CD4-positive, CD25-positive, alpha-beta regulatory T cell (primary cell): Measurements from ENCODE around the gene SBK3. TPM values are rescaled to one million over a fixed set of nuclear protein-coding genes. Genes with fewer than 3 reads are reported as not detected.

Experiments
- ATAC-seq, 2 donors: fragments of 150-1000 bp; cut with Tn5 transposase; one replicate each; pipeline ENCODE4 v1.10.0; 2021; ENCODE audit warnings: low read depth in 2 of 2, moderate number of reproducible peaks in 2 of 2, moderate library complexity in 1 of 2
- DNase-seq, 3 donors: peaks; one replicate each; pipeline versions ENCODE4 v3.0.0 to v3.0.0-alpha.2; 2012 to 2022; ENCODE audit warnings: mixed read lengths in 1 of 3
- H3K27ac ChIP-seq: one replicate; pipeline ENCODE4 v1.7.0; 2013; ENCODE audit warnings: mild to moderate bottlenecking, low read length; ENCODE audit not compliant: insufficient read depth, poor library complexity, severe bottlenecking
- H3K27me3 ChIP-seq: one replicate; pipeline ENCODE4 v1.7.0; 2013; ENCODE audit warnings: low read length; ENCODE audit not compliant: control insufficient read depth, insufficient read depth
- H3K36me3 ChIP-seq: one replicate; pipeline ENCODE4 v1.7.0; 2013; ENCODE audit warnings: mild to moderate bottlenecking, low read length, moderate library complexity; ENCODE audit not compliant: control insufficient read depth, insufficient read depth
- H3K4me1 ChIP-seq: 2 replicates; pipeline ENCODE4 v1.7.0; 2013; ENCODE audit warnings: mild to moderate bottlenecking, low read length; ENCODE audit not compliant: insufficient read depth, control insufficient read depth, poor library complexity, severe bottlenecking
- H3K4me3 ChIP-seq: one replicate; pipeline ENCODE4 v1.7.0; 2013; ENCODE audit warnings: low read depth, mild to moderate bottlenecking, low read length, moderate library complexity
- H3K9me3 ChIP-seq, 2 experiments: 1 replicate in 1 of 2; 2 replicates in 1 of 2; pipeline ENCODE4 v1.7.0; 2013; ENCODE audit warnings: low read length in 2 of 2, mild to moderate bottlenecking in 1 of 2, moderate library complexity in 1 of 2; ENCODE audit not compliant: control insufficient read depth in 2 of 2
- H3K27ac Mint-ChIP-seq, 3 donors: one replicate each; pipeline ENCODE4 v1.8.0; 2020 to 2022; ENCODE audit warnings: mild to moderate bottlenecking in 3 of 3, mixed read lengths in 3 of 3, moderate library complexity in 2 of 3
- H3K27me3 Mint-ChIP-seq: one replicate; pipeline ENCODE4 v1.8.0; 2022; ENCODE audit warnings: mild to moderate bottlenecking, mixed read lengths
- H3K36me3 Mint-ChIP-seq: one replicate; pipeline ENCODE4 v1.8.0; 2020; ENCODE audit warnings: mixed read lengths
- H3K4me1 Mint-ChIP-seq, 4 donors: one replicate each; pipeline ENCODE4 v1.8.0; 2020 to 2022; ENCODE audit warnings: mixed read lengths in 4 of 4, mild to moderate bottlenecking in 1 of 4
- H3K4me3 Mint-ChIP-seq, 4 donors: one replicate each; pipeline ENCODE4 v1.8.0; 2020 to 2022; ENCODE audit warnings: mild to moderate bottlenecking in 4 of 4, mixed read lengths in 4 of 4, moderate library complexity in 3 of 4
- H3K9me3 Mint-ChIP-seq, 7 donors: one replicate each; pipeline ENCODE4 v1.8.0; 2020 to 2022; ENCODE audit warnings: mixed read lengths in 7 of 7, mild to moderate bottlenecking in 3 of 7, moderate library complexity in 2 of 7
- polyA plus RNA-seq, 4 donors: library from polyadenylated mRNA; unstranded; fragments of 300-500 nt; fragmentation: Illumina TruSeq; gene quantifications; one replicate each; pipeline ENCODE4 v1.2.3, GENCODE V29; 2021
- total RNA-seq: library from RNA; stranded (reverse); gene quantifications from one replicate; pipeline ENCODE4 v1.2.3, GENCODE V29; 2022

The SBK3 gene
- total and polyA plus RNA-seq, 5 donors from 2014 or later, result not detected

- Histone ChIP-seq H3K4me1 (peaks cover 9% of the 10 kb centered on the region), H3K36me3 (no peaks in the 10 kb centered on the region), H3K9me3 (no peaks in the 10 kb centered on the region), H3K27me3 (no peaks in the 10 kb centered on the region), H3K4me3 (no peak overlapping the region), H3K27ac (no peak overlapping the region)
- Mint-ChIP-seq H3K36me3 (no peaks in the 10 kb centered on the region), H3K27me3 (no peaks in the 10 kb centered on the region), H3K4me1 (peaks cover 0 to 6% (median 0%) of the 10 kb centered on the region in 4 donors), H3K9me3 (no peaks in the 10 kb centered on the region), H3K4me3 (peak overlapping the region in 3 of 4 donors; percentile 12 to 88 (median 80)), H3K27ac (peak overlapping the region; percentile 75 to 94 (median 83))
- DNase-seq (peak; percentile 83 to 89 (median 85)), ATAC-seq (peak; percentile 99 to 100)
These were observed 28.3 kb downstream of the SBK3 start for GRCh38 chr19:55516878-55517620.

- ATAC-seq (no peak), DNase-seq (no peak)
- Mint-ChIP-seq H3K4me1 (peaks cover 0 to 11% (median 4%) of the 10 kb centered on the region in 4 donors), H3K27me3 (peaks cover 17% of the 10 kb centered on the region), H3K9me3 (peaks cover 0 to 2% (median 0%) of the 10 kb centered on the region in 7 donors), H3K4me3 (no peak overlapping the region), H3K36me3 (no peaks in the 10 kb centered on the region), H3K27ac (no peak overlapping the region)
- no peak overlapping the region for H3K27ac ChIP-seq
- H3K4me3 ChIP-seq, result no peak overlapping the region
- H3K27me3 ChIP-seq, result no peaks in the 10 kb centered on the region
- H3K9me3 ChIP-seq, result no peaks in the 10 kb centered on the region
- H3K4me1 ChIP-seq, result peaks cover 11% of the 10 kb centered on the region
- no peaks in the 10 kb centered on the region for H3K36me3 ChIP-seq
These were observed 37.2 kb downstream of the SBK3 start for GRCh38 chr19:55508120-55508519.

- H3K4me3 Mint-ChIP-seq, result peak overlapping the region in 1 of 4 donors; percentile 35
- no peak overlapping the region for H3K27ac Mint-ChIP-seq
- Histone ChIP-seq H3K4me1 (peaks cover 11% of the 10 kb centered on the region), H3K36me3 (no peaks in the 10 kb centered on the region), H3K9me3 (no peaks in the 10 kb centered on the region), H3K4me3 (no peak overlapping the region), H3K27me3 (no peaks in the 10 kb centered on the region), H3K27ac (no peak overlapping the region)
- no peaks in the 10 kb centered on the region for H3K36me3 Mint-ChIP-seq
- peaks cover 0 to 17% (median 7%) of the 10 kb centered on the region in 4 donors for H3K4me1 Mint-ChIP-seq
- peaks cover 0 to 2% (median 0%) of the 10 kb centered on the region in 7 donors for H3K9me3 Mint-ChIP-seq
- ATAC-seq, result no peak
- peaks cover 8% of the 10 kb centered on the region for H3K27me3 Mint-ChIP-seq
- no peak for DNase-seq
These were observed 40.4 kb downstream of the SBK3 start for GRCh38 chr19:55504981-55505380.

GRCh38 chr19:55504252-55504603 is 41.1 kb downstream of the SBK3 start:
- Histone ChIP-seq H3K9me3 (no peaks in the 10 kb centered on the region), H3K4me1 (peaks cover 11% of the 10 kb centered on the region), H3K4me3 (no peak overlapping the region), H3K36me3 (no peaks in the 10 kb centered on the region), H3K27me3 (no peaks in the 10 kb centered on the region), H3K27ac (peak overlapping the region; percentile 68)
- H3K36me3 Mint-ChIP-seq, result no peaks in the 10 kb centered on the region
- peaks cover 0 to 17% (median 7%) of the 10 kb centered on the region in 4 donors for H3K4me1 Mint-ChIP-seq
- ATAC-seq (no peak), DNase-seq (no peak)
- H3K27me3 Mint-ChIP-seq, result peaks cover 8% of the 10 kb centered on the region
- H3K4me3 Mint-ChIP-seq, result peak overlapping the region; percentile 63 to 90 (median 86)
- peak overlapping the region in 1 of 3 donors; percentile 69 for H3K27ac Mint-ChIP-seq
- peaks cover 0 to 2% (median 0%) of the 10 kb centered on the region in 7 donors for H3K9me3 Mint-ChIP-seq

- Mint-ChIP-seq H3K9me3 (peaks cover 0 to 2% (median 0%) of the 10 kb centered on the region in 7 donors), H3K36me3 (no peaks in the 10 kb centered on the region), H3K4me3 (peak overlapping the region; percentile 64 to 90 (median 86)), H3K27ac (peak overlapping the region; percentile 58 to 85 (median 69)), H3K4me1 (peaks cover 0 to 17% (median 7%) of the 10 kb centered on the region in 4 donors), H3K27me3 (peaks cover 8% of the 10 kb centered on the region)
- peak overlapping the region; percentile 59 for H3K4me3 ChIP-seq
- DNase-seq, result peak; percentile 83 to 91 (median 90)
- ATAC-seq, result peak; percentile 92 to 93
- peaks cover 11% of the 10 kb centered on the region for H3K4me1 ChIP-seq
- H3K27ac ChIP-seq, result peak overlapping the region; percentile 68
- no peaks in the 10 kb centered on the region for H3K36me3 ChIP-seq
- H3K27me3 ChIP-seq, result no peaks in the 10 kb centered on the region
- H3K9me3 ChIP-seq, result no peaks in the 10 kb centered on the region
These were observed 41.7 kb downstream of the SBK3 start for GRCh38 chr19:55503502-55504251.

- Histone ChIP-seq H3K9me3 (no peaks in the 10 kb centered on the region), H3K27me3 (no peaks in the 10 kb centered on the region), H3K4me1 (peaks cover 11% of the 10 kb centered on the region), H3K27ac (no peak overlapping the region), H3K4me3 (no peak overlapping the region), H3K36me3 (no peaks in the 10 kb centered on the region)
- DNase-seq (peak in 1 of 3 donors; percentile 7), ATAC-seq (no peak)
- no peaks in the 10 kb centered on the region for H3K36me3 Mint-ChIP-seq
- H3K9me3 Mint-ChIP-seq, result peaks cover 0 to 2% (median 0%) of the 10 kb centered on the region in 7 donors
- H3K27ac Mint-ChIP-seq, result peak overlapping the region; percentile 58 to 73 (median 69)
- H3K4me1 Mint-ChIP-seq, result peaks cover 0 to 17% (median 7%) of the 10 kb centered on the region in 4 donors
- peak overlapping the region; percentile 64 to 90 (median 86) for H3K4me3 Mint-ChIP-seq
- peaks cover 8% of the 10 kb centered on the region for H3K27me3 Mint-ChIP-seq
These were observed 42.2 kb downstream of the SBK3 start for GRCh38 chr19:55503157-55503501.

- peaks cover 0 to 17% (median 7%) of the 10 kb centered on the region in 4 donors for H3K4me1 Mint-ChIP-seq
- peaks cover 8% of the 10 kb centered on the region for H3K27me3 Mint-ChIP-seq
- no peak for ATAC-seq
- Histone ChIP-seq H3K4me3 (no peak overlapping the region), H3K27ac (no peak overlapping the region), H3K9me3 (no peaks in the 10 kb centered on the region), H3K36me3 (no peaks in the 10 kb centered on the region), H3K27me3 (no peaks in the 10 kb centered on the region), H3K4me1 (peaks cover 11% of the 10 kb centered on the region)
- no peak for DNase-seq
- H3K9me3 Mint-ChIP-seq, result no peaks in the 10 kb centered on the region
- peak overlapping the region in 3 of 4 donors; percentile 13 to 88 (median 86) for H3K4me3 Mint-ChIP-seq
- no peak overlapping the region for H3K27ac Mint-ChIP-seq
- H3K36me3 Mint-ChIP-seq, result no peaks in the 10 kb centered on the region
These were observed 43.0 kb downstream of the SBK3 start for GRCh38 chr19:55502197-55502952.
